Measurements from ENCODE around the gene FANCI. TPM values are rescaled to one million over a fixed set of nuclear protein-coding genes. Genes with fewer than 3 reads are reported as not detected.
A peak's percentile ranks its signal among the peaks of the same experiment; 100 is the strongest.

The FANCI gene
- total and polyA plus RNA-seq, 2 of the 13 experiments (the other 11 are each of a cell fraction or from before 2014, with no cell fraction given), result 15.7 to 68.8 TPM

- TF ChIP-seq PBX2 (CRISPR knock-in tag; IDR thresholded peaks at IDR 0.05), result no peak
- TF ChIP-seq FOSL2 (CRISPR knock-in tag; IDR thresholded peaks at IDR 0.05), result peak; percentile 59
- TF ChIP-seq RBM22 (optimal IDR thresholded peaks at IDR 0.05; ENCODE audit: low read length), result peak; percentile 96
- 0 out of 2 replicates have a peak, but pooled peaks have one; percentile 16 for TF ChIP-seq HNRNPL (IDR thresholded peaks at IDR 0.05; ENCODE audit: low read depth, low read length)
- TF ChIP-seq NPAS2 (CRISPR knock-in tag; IDR thresholded peaks at IDR 0.05; ENCODE audit: borderline replicate concordance), result no peak
- TF ChIP-seq ZSCAN21 (CRISPR knock-in tag; IDR thresholded peaks at IDR 0.05; ENCODE audit: borderline replicate concordance), result peak; percentile 92
- peak; percentile 81; the same call in 1 of the 2 replicates for TF ChIP-seq PBX3 (CRISPR knock-in tag; IDR thresholded peaks at IDR 0.05; ENCODE audit: borderline replicate concordance)
- peak; percentile 87; the same call in 1 of the 2 replicates for TF ChIP-seq NFKBIZ (CRISPR knock-in tag; IDR thresholded peaks at IDR 0.05)
- TF ChIP-seq ZNF512 (CRISPR knock-in tag; IDR thresholded peaks at IDR 0.05), result no peak
- TF ChIP-seq BCL6 (CRISPR knock-in tag; IDR thresholded peaks at IDR 0.05), result peak; percentile 32; the same call in 1 of the 2 replicates
- peak; percentile 66; the same call in 1 of the 2 replicates for TF ChIP-seq HOXA9 (CRISPR knock-in tag; IDR thresholded peaks at IDR 0.05; ENCODE audit: borderline replicate concordance)
- TF ChIP-seq MED1 (CRISPR knock-in tag; IDR thresholded peaks at IDR 0.05), result peak; percentile 79
- peak; percentile 92 for TF ChIP-seq NFYC (CRISPR knock-in tag; IDR thresholded peaks at IDR 0.05)
- peak; percentile 88; the same call in 1 of the 2 replicates for TF ChIP-seq ZNF264 (CRISPR knock-in tag; IDR thresholded peaks at IDR 0.05)
- TF ChIP-seq ZNF850 (CRISPR knock-in tag; conservative IDR thresholded peaks at IDR 0.05), result no peak; the same call in 1 of the 2 replicates
- TF ChIP-seq MAX (IDR thresholded peaks at IDR 0.05), result peak; percentile 89
- TF ChIP-seq ZHX2 (IDR thresholded peaks at IDR 0.05; ENCODE audit: low read depth), result 0 out of 2 replicates have a peak, but pooled peaks have one; percentile 43
- TF ChIP-seq ZHX2 (CRISPR knock-in tag; IDR thresholded peaks at IDR 0.05; ENCODE audit: borderline replicate concordance), result no peak; the same call in 1 of the 2 replicates
- TF ChIP-seq TMF1 (CRISPR knock-in tag; IDR thresholded peaks at IDR 0.05; ENCODE audit: low read depth), result peak; percentile 91
Observed at GRCh38 chr15:89334510-89335297, 90.9 kb downstream of the FANCI start, which contains the start of gene POLG (continued).

Measured in HepG2 (cell line).